ENCODE measurements around the gene STAT5A.
"Not testable (repeated sequence)": the region's sequence is repeated elsewhere in the genome, so short reads cannot be mapped to it uniquely, and the experiment has no call there.

The STAT5A gene

GRCh38 chr17:42338427-42338985 is 50.2 kb downstream of the STAT5A start:
- no peak for DNase-seq

- no peak for DNase-seq
Observed at GRCh38 chr17:42339221-42339620, 50.9 kb downstream of the STAT5A start.

GRCh38 chr17:42340691-42341127 is 52.4 kb downstream of the STAT5A start:
- DNase-seq = no peak

- no peak for DNase-seq
Observed at GRCh38 chr17:42341568-42341967, 53.3 kb downstream of the STAT5A start.

DNA sequence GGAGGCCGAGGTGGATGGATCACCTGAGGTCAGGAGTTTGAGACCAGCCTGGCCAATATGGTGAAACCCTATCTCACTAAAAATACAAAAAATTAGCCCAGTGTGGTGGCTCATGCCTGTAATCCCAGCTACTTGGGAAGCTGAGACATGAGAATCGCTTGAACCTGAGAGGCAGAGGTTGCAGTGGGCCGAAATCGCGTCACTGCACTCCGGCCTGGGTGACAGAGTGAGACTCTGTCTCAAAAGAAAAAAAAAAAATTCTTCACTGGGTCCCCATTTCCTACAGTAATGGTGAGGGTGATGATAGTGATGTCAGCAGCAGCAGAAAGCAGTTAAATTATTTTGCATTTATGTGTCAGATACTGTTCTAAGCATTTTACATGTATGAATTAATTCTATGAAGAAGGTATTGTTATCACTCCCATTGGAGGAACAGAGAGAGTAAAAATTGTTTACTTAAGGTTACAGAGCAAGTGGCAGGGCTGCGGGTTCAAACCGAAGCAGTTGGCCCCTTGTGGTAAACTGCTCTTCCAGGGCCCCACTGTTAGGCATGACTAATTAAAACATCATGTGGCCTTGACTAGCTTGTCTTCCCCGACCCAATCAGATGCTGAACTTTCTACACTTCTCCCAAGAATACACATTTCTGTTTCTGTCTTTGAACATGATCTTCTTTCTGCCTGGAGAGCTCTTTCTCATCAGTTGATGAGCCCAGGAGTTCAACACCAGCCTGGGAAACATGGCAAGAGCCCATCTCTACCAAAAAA is 54.1 kb downstream of the STAT5A start:
- no peak for DNase-seq

- DNase-seq = no peak
Observed at GRCh38 chr17:42345396-42346073, 57.2 kb downstream of the STAT5A start.

- DNase-seq = no peak
Observed at GRCh38 chr17:42346481-42346880, 58.2 kb downstream of the STAT5A start.

GRCh38 chr17:42347198-42347597 is 58.9 kb downstream of the STAT5A start:
- DNase-seq = no peak

- DNase-seq = no peak
Observed at GRCh38 chr17:42347606-42348005, 59.3 kb downstream of the STAT5A start.

GRCh38 chr17:42348104-42348503 is 59.8 kb downstream of the STAT5A start:
- DNase-seq = no peak

- DNase-seq = no peak
Observed at GRCh38 chr17:42354956-42355843, 66.9 kb downstream of the STAT5A start.

DNA sequence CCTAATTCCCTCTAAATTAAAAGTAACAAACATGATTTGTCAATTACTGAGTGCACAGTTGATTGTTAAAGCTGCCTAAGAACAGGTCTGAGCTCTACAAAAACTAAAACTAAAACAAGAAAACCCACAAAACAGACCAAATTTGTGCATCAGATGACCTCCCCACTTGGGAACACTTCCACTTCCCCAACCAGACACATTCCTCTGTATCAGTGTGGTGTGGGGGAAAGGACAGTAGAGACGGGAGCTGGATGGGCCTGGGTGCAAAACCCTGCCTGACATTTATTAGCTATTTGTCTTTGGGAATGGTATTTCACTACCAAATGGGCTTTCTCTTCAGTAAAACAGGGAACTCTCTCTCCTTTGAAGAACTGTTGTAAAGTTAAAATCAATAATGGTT is 70.1 kb downstream of the STAT5A start:
- DNase-seq = no peak

- DNase-seq = no peak
Observed at GRCh38 chr17:42359133-42359532, 70.8 kb downstream of the STAT5A start.

- DNase-seq = not testable (repeated sequence)
Observed at GRCh38 chr17:42360388-42360787, 72.1 kb downstream of the STAT5A start.
